Activated T-helper 17 cell treated with anti-CD3 and anti-CD28 coated beads, Interleukin-2, amount 50 U/mL, for 72 hours (primary cell): ENCODE results near the gene ZP2. TPM values are rescaled to one million over a fixed set of nuclear protein-coding genes. Genes with fewer than 3 reads are reported as not detected.
"Not testable (repeated sequence)": the region's sequence is repeated elsewhere in the genome, so short reads cannot be mapped to it uniquely, and the experiment has no call there.

Source experiments
- ATAC-seq: fragments of 150-1000 bp; cut with Tn5 transposase; replicated peaks from 2 replicates; pipeline ENCODE4 v1.10.0; 2021; ENCODE audit warnings: mild to moderate bottlenecking, moderate library complexity
- H3K27ac Mint-ChIP-seq: one replicate; pipeline ENCODE4 v1.8.0; 2022; ENCODE audit warnings: mixed read lengths
- H3K27me3 Mint-ChIP-seq: one replicate; pipeline ENCODE4 v1.8.0; 2022; ENCODE audit warnings: mixed read lengths
- H3K36me3 Mint-ChIP-seq: one replicate; pipeline ENCODE4 v1.8.0; 2022; ENCODE audit warnings: low read depth, mild to moderate bottlenecking, mixed read lengths
- H3K4me1 Mint-ChIP-seq: one replicate; pipeline ENCODE4 v1.8.0; 2022; ENCODE audit warnings: mixed read lengths
- H3K4me3 Mint-ChIP-seq: one replicate; pipeline ENCODE4 v1.8.0; 2022; ENCODE audit warnings: mild to moderate bottlenecking, mixed read lengths
- H3K9me3 Mint-ChIP-seq: one replicate; pipeline ENCODE4 v1.8.0; 2022; ENCODE audit warnings: mixed read lengths
- total RNA-seq, 2 donors: library from RNA; stranded (reverse); gene quantifications; one replicate each; pipeline ENCODE4 v1.2.3, GENCODE V29; 2022

ZP2 gene
- total RNA-seq, 2 donors from 2014 or later = not detected

DNA sequence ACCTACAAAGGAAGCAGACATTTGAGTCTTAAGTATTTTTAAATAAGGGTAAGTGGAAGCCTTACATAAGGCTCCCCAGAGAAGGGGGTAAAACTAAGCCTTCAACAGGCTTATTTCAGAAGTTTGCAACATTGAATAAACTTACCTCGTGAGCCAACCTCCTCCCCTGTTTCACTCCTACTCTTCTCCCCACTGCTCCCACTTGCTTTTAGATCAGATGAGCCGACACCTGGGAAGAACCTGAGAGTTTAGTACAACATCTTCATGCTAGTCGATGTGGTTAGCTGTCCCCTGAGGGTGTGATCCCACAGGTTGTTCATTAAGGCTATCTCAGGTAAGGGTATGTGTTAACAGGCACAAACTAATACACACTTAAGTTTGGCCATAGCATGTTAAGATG, 13.8 kb downstream of the ZP2 start:
- no peak for ATAC-seq
- H3K4me3 Mint-ChIP-seq = no peak overlapping the region
- no peak overlapping the region for H3K27ac Mint-ChIP-seq
- peaks cover 30% of the 10 kb centered on the region for H3K27me3 Mint-ChIP-seq
- no peaks in the 10 kb centered on the region for H3K9me3 Mint-ChIP-seq
- no peaks in the 10 kb centered on the region for H3K36me3 Mint-ChIP-seq
- peaks cover 8% of the 10 kb centered on the region for H3K4me1 Mint-ChIP-seq

DNA sequence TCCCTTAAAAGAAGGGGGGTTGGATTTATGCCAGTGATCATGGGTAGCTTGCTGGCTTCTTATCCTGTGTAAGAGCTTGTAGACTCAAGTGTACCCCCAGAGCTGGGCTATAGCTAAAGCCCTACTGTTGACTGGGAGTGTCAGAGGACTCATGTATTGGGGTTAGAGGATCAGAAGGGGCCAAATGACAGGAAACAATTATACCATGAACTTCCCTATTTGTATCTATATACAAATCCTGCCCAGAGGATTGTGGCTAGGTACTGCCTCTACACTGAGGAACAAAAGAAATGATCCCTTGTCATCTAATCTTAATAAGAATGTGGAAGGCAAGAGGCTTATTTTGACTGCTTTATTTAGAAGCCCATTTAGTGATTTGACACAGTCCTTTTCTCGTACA, 14.3 kb downstream of the ZP2 start:
- Mint-ChIP-seq H3K27ac (no peak overlapping the region), H3K4me3 (no peak overlapping the region), H3K4me1 (peaks cover 8% of the 10 kb centered on the region), H3K9me3 (no peaks in the 10 kb centered on the region), H3K27me3 (peaks cover 33% of the 10 kb centered on the region), H3K36me3 (no peaks in the 10 kb centered on the region)
- no peak for ATAC-seq

DNA sequence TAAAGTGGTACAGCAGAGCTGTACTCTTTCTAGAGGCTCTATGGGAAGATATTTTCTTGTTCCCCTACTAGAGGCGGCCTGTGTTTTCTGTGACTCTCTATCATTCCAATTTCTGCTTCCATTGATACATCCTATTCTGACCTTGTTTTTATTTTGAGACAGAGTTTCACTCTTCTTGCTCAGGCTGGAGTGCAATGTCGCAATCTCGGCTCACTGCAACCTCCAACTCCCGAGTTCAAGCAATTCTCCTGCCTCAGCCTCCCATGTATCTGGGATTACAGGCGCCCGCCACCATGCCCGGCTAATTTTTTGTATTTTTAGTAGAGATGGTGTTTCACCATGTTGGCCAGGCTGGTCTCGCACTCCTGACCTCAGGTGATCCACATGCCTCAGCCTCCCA, 16.0 kb downstream of the ZP2 start:
- H3K4me1 Mint-ChIP-seq, H3K9me3 Mint-ChIP-seq, H3K4me3 Mint-ChIP-seq, ATAC-seq, H3K36me3 Mint-ChIP-seq: not testable (repeated sequence)
- Mint-ChIP-seq H3K27me3 (peaks cover 24% of the 10 kb centered on the region), H3K27ac (peak overlapping the region; percentile 36)

DNA sequence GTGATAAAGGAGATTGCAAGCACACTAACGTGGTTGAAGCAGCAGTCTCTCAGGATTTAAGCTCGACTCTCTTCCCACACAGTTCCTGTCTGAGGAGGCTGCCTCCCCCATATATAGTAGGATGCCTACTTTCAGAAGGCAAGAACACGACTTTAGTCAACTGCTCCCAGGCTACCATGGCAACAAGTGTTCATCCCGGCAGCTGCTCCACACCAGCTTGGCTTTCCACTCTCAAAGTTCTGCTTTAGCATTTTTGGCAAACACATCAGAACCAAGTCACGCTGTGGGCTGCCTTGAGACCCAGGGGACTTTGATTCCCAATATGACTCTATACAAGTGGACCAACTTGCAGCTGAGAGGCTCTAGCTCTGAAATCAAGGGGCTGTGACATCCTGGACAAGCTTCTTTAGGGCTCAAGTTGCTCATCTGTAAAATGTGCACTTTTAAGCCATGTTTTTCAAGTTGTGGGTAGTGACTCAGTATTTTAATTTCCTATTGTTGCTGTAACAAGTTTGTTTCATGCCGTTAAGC, 16.5 kb downstream of the ZP2 start:
- peaks cover 24% of the 10 kb centered on the region for H3K27me3 Mint-ChIP-seq
- H3K9me3 Mint-ChIP-seq = no peaks in the 10 kb centered on the region
- ATAC-seq = peak; percentile 73
- H3K27ac Mint-ChIP-seq = peak overlapping the region; percentile 36
- H3K4me1 Mint-ChIP-seq = peaks cover 8% of the 10 kb centered on the region
- H3K36me3 Mint-ChIP-seq = no peaks in the 10 kb centered on the region
- peak overlapping the region; percentile 37 for H3K4me3 Mint-ChIP-seq

DNA sequence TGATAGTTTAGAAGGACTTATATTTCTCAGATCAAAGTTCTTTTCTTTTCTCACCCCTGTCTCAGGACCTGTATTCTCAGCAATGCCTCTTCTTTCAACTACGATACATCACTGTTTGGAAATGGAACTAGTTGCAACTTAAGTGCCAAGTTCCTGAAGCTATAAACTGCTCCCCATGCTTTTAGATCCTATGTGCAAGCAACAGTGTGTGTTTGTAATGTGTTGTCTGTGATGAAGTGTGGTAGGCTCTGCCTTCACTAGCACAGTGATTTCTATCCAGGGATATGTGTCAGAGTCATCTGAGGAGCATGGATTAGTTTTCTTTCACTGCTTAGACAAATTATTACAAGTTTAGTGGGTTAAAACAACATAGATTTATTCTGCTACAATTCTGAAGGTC, 18.4 kb downstream of the ZP2 start:
- Mint-ChIP-seq H3K4me1 (peaks cover 8% of the 10 kb centered on the region), H3K27ac (no peak overlapping the region), H3K27me3 (peaks cover 16% of the 10 kb centered on the region), H3K4me3 (no peak overlapping the region), H3K9me3 (no peaks in the 10 kb centered on the region), H3K36me3 (no peaks in the 10 kb centered on the region)
- no peak for ATAC-seq

DNA sequence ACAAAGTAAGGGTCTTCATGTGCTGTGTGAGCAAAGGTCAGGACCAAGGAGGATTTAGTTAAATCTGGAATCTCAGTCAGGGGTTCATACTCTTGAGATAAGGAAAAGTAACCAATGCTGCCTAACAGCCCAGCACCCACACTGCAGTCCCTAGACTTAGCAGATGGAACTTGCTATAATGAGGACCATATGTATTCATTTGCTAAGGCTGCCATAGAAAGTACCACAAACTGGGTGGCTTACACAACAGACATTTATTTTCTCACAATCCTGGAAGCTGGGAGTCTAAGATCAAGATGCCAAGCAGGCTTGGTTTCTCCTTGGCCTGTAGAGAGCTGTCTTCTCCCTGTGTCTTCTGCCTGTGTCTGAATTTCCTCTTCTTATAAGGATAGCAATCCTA, 20.8 kb downstream of the ZP2 start:
- peaks cover 8% of the 10 kb centered on the region for H3K4me1 Mint-ChIP-seq
- no peak overlapping the region for H3K27ac Mint-ChIP-seq
- H3K4me3 Mint-ChIP-seq = no peak overlapping the region
- no peak for ATAC-seq
- no peaks in the 10 kb centered on the region for H3K36me3 Mint-ChIP-seq
- peaks cover 12% of the 10 kb centered on the region for H3K27me3 Mint-ChIP-seq
- H3K9me3 Mint-ChIP-seq = no peaks in the 10 kb centered on the region

DNA sequence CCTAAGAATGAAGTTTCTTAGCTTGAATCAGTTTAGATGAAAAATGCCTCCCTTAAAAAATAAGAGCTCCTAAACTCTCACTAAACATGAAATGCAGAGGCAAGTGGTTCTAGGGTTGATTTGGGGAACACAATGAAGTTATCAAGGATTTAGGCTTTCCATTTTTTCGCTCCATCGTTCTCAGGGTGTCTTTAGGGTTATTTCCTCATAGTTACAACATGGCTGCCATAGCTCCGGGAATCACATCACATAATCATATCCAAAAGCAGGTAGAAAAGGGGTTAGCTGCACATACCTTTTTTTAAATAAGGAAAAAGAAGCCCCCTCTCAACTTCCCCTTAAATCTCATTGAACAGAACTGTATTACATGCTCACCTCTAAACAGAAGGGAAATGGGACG, 21.4 kb downstream of the ZP2 start:
- peaks cover 9% of the 10 kb centered on the region for H3K27me3 Mint-ChIP-seq
- H3K4me1 Mint-ChIP-seq = peaks cover 7% of the 10 kb centered on the region
- ATAC-seq = no peak
- no peak overlapping the region for H3K27ac Mint-ChIP-seq
- no peaks in the 10 kb centered on the region for H3K36me3 Mint-ChIP-seq
- no peak overlapping the region for H3K4me3 Mint-ChIP-seq
- no peaks in the 10 kb centered on the region for H3K9me3 Mint-ChIP-seq

DNA sequence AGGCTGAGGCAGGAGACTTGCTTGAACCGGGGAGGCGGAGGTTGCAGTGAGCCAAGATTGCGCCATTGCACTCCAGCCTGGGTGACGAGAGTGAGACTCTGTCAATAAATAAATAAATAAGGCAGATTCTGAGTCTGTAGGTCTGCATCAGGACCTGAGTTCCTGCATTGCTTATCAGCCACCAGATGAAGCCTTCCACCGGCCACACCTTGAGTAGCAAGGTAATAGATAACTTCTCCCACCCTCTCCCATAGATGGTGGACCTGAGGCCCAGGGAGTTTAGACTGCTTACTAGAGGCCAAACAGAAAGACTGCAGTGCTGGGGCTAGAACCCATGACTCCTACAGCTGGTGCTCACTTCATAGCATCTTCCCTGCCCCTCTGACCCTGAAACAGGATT, 22.1 kb downstream of the ZP2 start:
- H3K27me3 Mint-ChIP-seq = peaks cover 6% of the 10 kb centered on the region
- H3K4me3 Mint-ChIP-seq = no peak overlapping the region
- peaks cover 9% of the 10 kb centered on the region for H3K4me1 Mint-ChIP-seq
- H3K9me3 Mint-ChIP-seq = peaks cover 4% of the 10 kb centered on the region
- ATAC-seq = no peak
- no peak overlapping the region for H3K27ac Mint-ChIP-seq
- no peaks in the 10 kb centered on the region for H3K36me3 Mint-ChIP-seq

DNA sequence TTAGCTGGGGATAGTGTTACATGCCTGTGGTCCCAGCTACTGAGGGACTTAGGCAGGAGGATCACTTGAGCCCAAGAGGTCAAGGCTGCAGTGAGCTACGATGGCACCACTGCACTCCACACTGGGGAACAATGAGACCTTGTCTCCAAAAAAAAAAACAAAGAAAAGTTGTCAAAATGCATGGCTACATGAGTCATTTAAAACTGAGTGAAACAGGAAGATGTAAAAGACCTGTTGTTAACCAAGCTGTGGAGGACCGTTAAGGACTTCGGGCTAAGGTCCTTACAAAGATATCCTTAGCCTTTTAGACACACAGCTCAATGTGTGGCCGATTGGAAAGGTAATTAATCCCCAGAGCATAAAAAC, 25.1 kb downstream of the ZP2 start:
- H3K9me3 Mint-ChIP-seq = peaks cover 4% of the 10 kb centered on the region
- H3K27ac Mint-ChIP-seq = peak overlapping the region; percentile 48
- peak overlapping the region; percentile 29 for H3K4me3 Mint-ChIP-seq
- ATAC-seq = no peak
- H3K36me3 Mint-ChIP-seq = peaks cover 8% of the 10 kb centered on the region
- H3K27me3 Mint-ChIP-seq = no peaks in the 10 kb centered on the region
- H3K4me1 Mint-ChIP-seq = peaks cover 9% of the 10 kb centered on the region

DNA sequence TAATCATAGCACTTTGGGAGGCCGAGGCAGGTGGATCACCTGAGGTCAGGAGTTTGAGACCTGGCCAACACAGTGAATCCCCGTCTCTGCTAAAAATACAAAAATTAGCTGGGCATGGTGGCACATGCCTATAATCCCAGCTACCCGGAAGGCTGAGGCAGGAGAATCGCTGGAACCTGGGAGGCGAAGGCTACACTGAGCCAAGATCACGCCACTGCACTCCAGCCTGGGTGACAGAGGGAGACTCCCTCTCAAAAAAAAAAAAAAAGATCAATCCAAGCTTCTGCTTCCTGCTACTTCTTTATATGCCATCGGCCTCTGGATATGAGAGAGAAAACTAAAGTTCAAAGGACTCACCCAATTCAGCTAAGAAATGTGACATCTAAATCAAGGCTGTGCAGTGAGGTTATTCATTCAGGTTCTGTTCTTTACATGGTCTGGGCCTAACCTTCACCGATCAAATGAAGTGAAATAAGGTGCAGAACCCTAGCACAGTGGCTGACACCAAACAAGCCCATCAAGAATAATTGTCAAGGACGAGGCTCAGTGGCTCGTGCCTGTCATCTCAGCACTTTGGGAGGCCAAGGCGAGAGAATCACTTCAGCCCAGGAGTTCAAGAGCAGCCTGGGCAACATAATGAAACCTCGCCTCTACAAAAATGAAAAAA, 25.6 kb downstream of the ZP2 start:
- ATAC-seq = no peak
- Mint-ChIP-seq H3K4me1 (peaks cover 9% of the 10 kb centered on the region), H3K27me3 (no peaks in the 10 kb centered on the region), H3K9me3 (peaks cover 4% of the 10 kb centered on the region), H3K4me3 (peak overlapping the region; percentile 29), H3K36me3 (peaks cover 13% of the 10 kb centered on the region), H3K27ac (peak overlapping the region; percentile 48)

DNA sequence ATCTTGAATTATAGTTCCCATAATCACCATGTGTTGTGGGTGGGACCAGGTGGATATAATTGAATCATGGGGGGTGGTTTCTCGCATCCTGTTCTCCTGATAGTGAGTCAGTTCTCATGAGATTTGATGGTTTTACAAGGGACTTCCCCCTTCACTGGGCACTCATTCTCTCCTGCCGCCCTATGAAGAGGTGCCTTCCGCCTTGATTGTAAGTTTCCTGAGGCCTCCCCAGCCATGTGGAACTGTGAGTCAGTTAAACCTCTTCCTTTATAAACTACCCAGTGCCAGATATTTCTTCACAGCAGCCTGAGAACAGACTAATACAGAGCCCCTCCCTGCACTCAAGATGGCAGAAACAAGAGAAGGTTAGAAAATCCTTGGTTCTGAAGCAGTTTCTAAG, 26.5 kb downstream of the ZP2 start:
- Mint-ChIP-seq H3K4me3 (peak overlapping the region; percentile 29), H3K9me3 (peaks cover 4% of the 10 kb centered on the region), H3K4me1 (peaks cover 9% of the 10 kb centered on the region), H3K36me3 (peaks cover 19% of the 10 kb centered on the region), H3K27me3 (no peaks in the 10 kb centered on the region), H3K27ac (peak overlapping the region; percentile 16)
- ATAC-seq = peak; percentile 91

DNA sequence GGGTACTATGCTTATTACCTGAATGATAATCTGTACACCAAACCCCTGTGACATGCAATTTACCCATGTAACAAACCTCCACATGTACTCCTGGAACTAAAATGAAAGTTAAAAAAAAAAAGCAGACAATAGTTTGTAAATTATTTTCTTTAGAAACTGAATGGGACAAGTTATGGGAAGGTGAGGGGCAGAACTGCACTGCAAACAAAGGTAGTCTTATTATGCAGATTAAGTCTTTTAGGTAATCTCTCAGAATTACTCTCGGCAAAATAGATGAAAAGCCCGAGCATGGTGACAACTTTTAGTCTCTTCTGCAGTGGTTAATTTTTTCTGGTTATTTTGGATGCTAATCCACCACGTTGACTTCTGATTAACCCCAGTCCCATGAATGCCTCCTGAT, 27.4 kb downstream of the ZP2 start:
- Mint-ChIP-seq H3K27me3 (no peaks in the 10 kb centered on the region), H3K4me3 (no peak overlapping the region), H3K27ac (no peak overlapping the region), H3K36me3 (peaks cover 28% of the 10 kb centered on the region), H3K4me1 (peaks cover 9% of the 10 kb centered on the region), H3K9me3 (peaks cover 4% of the 10 kb centered on the region)
- ATAC-seq = no peak

DNA sequence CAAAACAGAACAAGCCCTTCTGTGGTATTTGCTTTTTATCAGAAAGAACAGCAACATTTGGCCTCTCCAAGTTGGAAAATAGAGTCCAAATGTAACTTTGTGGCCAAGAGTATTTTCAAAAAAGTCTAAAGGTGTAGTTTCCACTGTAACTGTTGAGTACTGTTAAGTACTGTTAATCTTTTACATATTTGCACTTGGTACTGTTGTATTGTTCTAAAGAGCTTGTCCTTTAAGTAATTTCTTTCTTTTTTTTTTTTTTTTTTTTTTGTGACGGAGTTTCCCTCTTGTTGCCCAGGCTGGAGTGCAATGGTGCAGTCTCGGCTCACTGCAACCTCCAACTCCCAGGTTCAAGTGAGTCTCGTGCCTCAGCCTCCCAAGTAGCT, 31.4 kb downstream of the ZP2 start:
- H3K36me3 Mint-ChIP-seq = peaks cover 62% of the 10 kb centered on the region
- no peak overlapping the region for H3K4me3 Mint-ChIP-seq
- H3K4me1 Mint-ChIP-seq = peaks cover 7% of the 10 kb centered on the region

DNA sequence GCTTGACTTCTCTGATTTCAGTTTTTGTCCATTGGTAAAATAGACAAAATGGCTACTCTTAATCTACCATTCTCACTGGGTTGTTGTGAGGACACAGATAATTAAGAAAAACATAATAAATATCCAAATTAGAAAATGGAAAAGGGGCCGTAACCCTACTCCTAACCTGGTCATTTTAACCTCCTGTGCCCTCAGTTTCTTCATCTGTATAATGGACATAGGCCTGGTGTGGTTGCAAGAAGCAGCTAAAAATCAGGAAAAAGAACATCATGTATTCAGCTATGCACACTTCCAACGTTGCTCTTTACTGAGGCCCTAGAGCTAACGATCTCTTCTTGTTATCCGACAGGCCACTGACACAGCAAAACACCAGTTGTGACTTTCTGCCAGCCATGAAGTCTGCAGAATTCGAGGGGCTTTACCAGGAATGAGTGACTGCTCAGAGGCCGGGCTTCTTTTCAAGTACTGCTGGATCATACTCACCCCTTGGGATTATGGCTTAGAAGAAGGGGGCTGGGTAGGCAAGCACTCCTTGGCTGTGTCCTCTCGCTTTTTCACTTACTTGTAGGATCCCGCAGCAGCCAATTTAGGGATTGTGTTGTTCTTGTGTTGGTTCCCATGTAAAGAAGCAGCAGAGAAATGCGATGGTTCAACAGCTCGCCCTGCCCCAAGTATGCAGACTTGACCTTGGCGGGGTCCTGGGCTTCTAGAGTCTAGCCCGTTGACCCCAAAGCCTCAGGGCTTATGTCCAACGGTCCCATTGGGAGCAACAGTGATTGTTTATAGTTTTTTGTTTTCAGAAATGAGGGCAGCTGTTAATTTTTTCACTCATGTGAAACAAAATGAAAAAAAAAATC, 32.0 kb downstream of the ZP2 start:
- Mint-ChIP-seq H3K9me3 (no peaks in the 10 kb centered on the region), H3K4me3 (no peak overlapping the region), H3K27me3 (no peaks in the 10 kb centered on the region), H3K27ac (no peak overlapping the region), H3K36me3 (peaks cover 68% of the 10 kb centered on the region), H3K4me1 (peaks cover under 1% of the 10 kb centered on the region)
- ATAC-seq = no peak

More for the DNA sequence above, 31.4 kb downstream of the ZP2 start:
- no peak overlapping the region for H3K27ac Mint-ChIP-seq
- peaks cover 4% of the 10 kb centered on the region for H3K9me3 Mint-ChIP-seq
- ATAC-seq = no peak
- no peaks in the 10 kb centered on the region for H3K27me3 Mint-ChIP-seq

DNA sequence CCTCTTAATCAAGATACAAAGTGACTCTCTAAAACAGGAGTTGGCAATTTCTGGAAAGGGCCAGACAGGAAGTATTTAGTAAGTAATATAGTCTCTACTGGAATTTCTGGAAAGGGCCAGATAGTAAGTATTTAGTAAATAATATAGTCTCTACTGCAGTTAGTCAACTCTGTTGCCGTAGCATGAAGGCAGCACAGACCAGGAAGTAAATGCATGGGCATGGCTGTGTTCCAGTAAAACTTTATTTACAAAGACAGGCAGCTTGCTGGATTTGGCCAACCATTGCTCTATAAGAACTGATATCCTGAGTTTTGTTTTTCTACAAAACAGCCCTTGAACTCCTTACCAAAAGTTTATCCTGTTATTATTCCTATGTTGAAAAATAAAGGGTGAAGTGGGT, 36.0 kb downstream of the ZP2 start:
- Mint-ChIP-seq H3K36me3 (peaks cover 91% of the 10 kb centered on the region), H3K27ac (no peak overlapping the region), H3K4me1 (no peaks in the 10 kb centered on the region), H3K9me3 (no peaks in the 10 kb centered on the region), H3K27me3 (no peaks in the 10 kb centered on the region), H3K4me3 (no peak overlapping the region)
- no peak for ATAC-seq
